ENCODE measurements around the gene SYT1.

The SYT1 gene

DNA sequence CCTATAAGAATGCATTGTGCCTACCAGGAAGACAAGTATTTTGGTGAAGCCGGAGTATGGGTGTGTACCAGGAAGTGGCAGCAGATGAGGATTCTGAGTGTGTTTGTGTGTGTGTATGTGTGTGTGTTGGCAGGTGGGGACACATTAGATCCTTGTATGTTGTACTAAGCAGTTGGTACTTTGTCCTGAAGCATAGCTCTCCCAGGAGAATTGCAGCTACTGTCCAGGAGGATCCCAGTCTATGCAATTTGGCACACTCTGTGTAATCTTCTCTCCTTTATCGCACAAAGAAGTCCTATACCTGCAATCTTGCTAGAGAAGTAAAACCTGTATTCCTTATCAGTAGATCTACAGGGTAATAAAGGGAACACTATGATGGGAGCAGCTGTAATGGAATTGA, 549.7 kb downstream of the SYT1 start:
- H3K9me3 ChIP-seq (ENCODE audit: control insufficient read depth, insufficient read depth, low read depth, low read length): no peaks in the 10 kb centered on the region
- no peaks in the 10 kb centered on the region for H3K36me3 ChIP-seq (ENCODE audit: control insufficient read depth in 2 of 2, insufficient read depth in 1 of 2, low read length in 2 of 2)
- ChIA-PET POLR2A (no interaction called here), CTCF (interaction anchor here (0.8 kb wide), 1 partner anchor 273 kb away, joined by 4 read pairs; no protein-coding TSS in a partner anchor)
- no peak overlapping the region for H3K27ac ChIP-seq (ENCODE audit: extremely low read depth, low read depth, low read length)
- H3K4me3 ChIP-seq (ENCODE audit: low read depth, low read length): no peak overlapping the region
- TF ChIP-seq SP7 (tag by site-specific recombination; IDR thresholded peaks at IDR 0.05) (no peak), ZNF548 (tag by site-specific recombination; IDR thresholded peaks at IDR 0.05) (no peak), ZNF239 (tag by site-specific recombination; IDR thresholded peaks at IDR 0.05) (no peak), SALL2 (tag by site-specific recombination; IDR thresholded peaks at IDR 0.05; ENCODE audit: borderline replicate concordance) (no peak), ZNF610 (tag by site-specific recombination; IDR thresholded peaks at IDR 0.05; ENCODE audit: borderline replicate concordance) (no peak), ZNF433 (tag by site-specific recombination; IDR thresholded peaks at IDR 0.05; ENCODE audit: low read depth) (no peak), ZNF404 (tag by site-specific recombination; IDR thresholded peaks at IDR 0.05) (no peak), GLI2 (tag by site-specific recombination; IDR thresholded peaks at IDR 0.05; ENCODE audit: borderline replicate concordance, low read depth) (no peak), ZNF112 (tag by site-specific recombination; IDR thresholded peaks at IDR 0.05) (no peak), FEZF1 (tag by site-specific recombination; IDR thresholded peaks at IDR 0.05) (no peak), ZSCAN23 (tag by site-specific recombination; IDR thresholded peaks at IDR 0.05) (no peak), GLIS1 (tag by site-specific recombination; IDR thresholded peaks at IDR 0.05) (no peak), ZSCAN30 (tag by site-specific recombination; IDR thresholded peaks at IDR 0.05) (no peak), SCRT1 (tag by site-specific recombination; IDR thresholded peaks at IDR 0.05; ENCODE audit: borderline replicate concordance) (no peak)
- TF ChIP-seq, protein P1, sequence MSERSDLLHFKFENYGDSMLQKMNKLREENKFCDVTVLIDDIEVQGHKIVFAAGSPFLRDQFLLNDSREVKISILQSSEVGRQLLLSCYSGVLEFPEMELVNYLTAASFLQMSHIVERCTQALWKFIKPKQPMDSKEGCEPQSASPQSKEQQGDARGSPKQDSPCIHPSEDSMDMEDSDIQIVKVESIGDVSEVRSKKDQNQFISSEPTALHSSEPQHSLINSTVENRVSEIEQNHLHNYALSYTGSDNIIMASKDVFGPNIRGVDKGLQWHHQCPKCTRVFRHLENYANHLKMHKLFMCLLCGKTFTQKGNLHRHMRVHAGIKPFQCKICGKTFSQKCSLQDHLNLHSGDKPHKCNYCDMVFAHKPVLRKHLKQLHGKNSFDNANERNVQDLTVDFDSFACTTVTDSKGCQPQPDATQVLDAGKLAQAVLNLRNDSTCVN (tag by site-specific recombination; optimal IDR thresholded peaks at IDR 0.05): no peak
- TF ChIP-seq, protein P2, sequence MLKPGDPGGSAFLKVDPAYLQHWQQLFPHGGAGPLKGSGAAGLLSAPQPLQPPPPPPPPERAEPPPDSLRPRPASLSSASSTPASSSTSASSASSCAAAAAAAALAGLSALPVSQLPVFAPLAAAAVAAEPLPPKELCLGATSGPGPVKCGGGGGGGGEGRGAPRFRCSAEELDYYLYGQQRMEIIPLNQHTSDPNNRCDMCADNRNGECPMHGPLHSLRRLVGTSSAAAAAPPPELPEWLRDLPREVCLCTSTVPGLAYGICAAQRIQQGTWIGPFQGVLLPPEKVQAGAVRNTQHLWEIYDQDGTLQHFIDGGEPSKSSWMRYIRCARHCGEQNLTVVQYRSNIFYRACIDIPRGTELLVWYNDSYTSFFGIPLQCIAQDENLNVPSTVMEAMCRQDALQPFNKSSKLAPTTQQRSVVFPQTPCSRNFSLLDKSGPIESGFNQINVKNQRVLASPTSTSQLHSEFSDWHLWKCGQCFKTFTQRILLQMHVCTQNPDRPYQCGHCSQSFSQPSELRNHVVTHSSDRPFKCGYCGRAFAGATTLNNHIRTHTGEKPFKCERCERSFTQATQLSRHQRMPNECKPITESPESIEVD (tag by site-specific recombination; IDR thresholded peaks at IDR 0.05): no peak
- TF ChIP-seq, protein P3, sequence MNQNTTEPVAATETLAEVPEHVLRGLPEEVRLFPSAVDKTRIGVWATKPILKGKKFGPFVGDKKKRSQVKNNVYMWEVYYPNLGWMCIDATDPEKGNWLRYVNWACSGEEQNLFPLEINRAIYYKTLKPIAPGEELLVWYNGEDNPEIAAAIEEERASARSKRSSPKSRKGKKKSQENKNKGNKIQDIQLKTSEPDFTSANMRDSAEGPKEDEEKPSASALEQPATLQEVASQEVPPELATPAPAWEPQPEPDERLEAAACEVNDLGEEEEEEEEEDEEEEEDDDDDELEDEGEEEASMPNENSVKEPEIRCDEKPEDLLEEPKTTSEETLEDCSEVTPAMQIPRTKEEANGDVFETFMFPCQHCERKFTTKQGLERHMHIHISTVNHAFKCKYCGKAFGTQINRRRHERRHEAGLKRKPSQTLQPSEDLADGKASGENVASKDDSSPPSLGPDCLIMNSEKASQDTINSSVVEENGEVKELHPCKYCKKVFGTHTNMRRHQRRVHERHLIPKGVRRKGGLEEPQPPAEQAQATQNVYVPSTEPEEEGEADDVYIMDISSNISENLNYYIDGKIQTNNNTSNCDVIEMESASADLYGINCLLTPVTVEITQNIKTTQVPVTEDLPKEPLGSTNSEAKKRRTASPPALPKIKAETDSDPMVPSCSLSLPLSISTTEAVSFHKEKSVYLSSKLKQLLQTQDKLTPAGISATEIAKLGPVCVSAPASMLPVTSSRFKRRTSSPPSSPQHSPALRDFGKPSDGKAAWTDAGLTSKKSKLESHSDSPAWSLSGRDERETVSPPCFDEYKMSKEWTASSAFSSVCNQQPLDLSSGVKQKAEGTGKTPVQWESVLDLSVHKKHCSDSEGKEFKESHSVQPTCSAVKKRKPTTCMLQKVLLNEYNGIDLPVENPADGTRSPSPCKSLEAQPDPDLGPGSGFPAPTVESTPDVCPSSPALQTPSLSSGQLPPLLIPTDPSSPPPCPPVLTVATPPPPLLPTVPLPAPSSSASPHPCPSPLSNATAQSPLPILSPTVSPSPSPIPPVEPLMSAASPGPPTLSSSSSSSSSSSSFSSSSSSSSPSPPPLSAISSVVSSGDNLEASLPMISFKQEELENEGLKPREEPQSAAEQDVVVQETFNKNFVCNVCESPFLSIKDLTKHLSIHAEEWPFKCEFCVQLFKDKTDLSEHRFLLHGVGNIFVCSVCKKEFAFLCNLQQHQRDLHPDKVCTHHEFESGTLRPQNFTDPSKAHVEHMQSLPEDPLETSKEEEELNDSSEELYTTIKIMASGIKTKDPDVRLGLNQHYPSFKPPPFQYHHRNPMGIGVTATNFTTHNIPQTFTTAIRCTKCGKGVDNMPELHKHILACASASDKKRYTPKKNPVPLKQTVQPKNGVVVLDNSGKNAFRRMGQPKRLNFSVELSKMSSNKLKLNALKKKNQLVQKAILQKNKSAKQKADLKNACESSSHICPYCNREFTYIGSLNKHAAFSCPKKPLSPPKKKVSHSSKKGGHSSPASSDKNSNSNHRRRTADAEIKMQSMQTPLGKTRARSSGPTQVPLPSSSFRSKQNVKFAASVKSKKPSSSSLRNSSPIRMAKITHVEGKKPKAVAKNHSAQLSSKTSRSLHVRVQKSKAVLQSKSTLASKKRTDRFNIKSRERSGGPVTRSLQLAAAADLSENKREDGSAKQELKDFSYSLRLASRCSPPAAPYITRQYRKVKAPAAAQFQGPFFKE (tag by site-specific recombination; IDR thresholded peaks at IDR 0.05; ENCODE audit: borderline replicate concordance): no peak
- TF ChIP-seq, protein P4, sequence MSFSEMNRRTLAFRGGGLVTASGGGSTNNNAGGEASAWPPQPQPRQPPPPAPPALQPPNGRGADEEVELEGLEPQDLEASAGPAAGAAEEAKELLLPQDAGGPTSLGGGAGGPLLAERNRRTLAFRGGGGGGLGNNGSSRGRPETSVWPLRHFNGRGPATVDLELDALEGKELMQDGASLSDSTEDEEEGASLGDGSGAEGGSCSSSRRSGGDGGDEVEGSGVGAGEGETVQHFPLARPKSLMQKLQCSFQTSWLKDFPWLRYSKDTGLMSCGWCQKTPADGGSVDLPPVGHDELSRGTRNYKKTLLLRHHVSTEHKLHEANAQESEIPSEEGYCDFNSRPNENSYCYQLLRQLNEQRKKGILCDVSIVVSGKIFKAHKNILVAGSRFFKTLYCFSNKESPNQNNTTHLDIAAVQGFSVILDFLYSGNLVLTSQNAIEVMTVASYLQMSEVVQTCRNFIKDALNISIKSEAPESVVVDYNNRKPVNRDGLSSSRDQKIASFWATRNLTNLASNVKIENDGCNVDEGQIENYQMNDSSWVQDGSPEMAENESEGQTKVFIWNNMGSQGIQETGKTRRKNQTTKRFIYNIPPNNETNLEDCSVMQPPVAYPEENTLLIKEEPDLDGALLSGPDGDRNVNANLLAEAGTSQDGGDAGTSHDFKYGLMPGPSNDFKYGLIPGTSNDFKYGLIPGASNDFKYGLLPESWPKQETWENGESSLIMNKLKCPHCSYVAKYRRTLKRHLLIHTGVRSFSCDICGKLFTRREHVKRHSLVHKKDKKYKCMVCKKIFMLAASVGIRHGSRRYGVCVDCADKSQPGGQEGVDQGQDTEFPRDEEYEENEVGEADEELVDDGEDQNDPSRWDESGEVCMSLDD (tag by site-specific recombination; IDR thresholded peaks at IDR 0.05): no peak
- H3K4me1 ChIP-seq (ENCODE audit: control insufficient read depth, insufficient read depth, low read length): 0 out of 2 replicates have a peak, but pooled peaks cover 2% of the 10 kb centered on the region

Measured in HEK293 (cell line).